Measurements from ENCODE around the gene SELENOI. TPM values are rescaled to one million over a fixed set of nuclear protein-coding genes. Genes with fewer than 3 reads are reported as not detected.

Gene SELENOI
- total and polyA plus RNA-seq, 2 donors (not counting 3 experiments of a cell fraction or from before 2014, with no cell fraction given), result 10.8 to 25.3 TPM

- intact Hi-C loops (cut with micrococcal nuclease) (no loop called here), dilution Hi-C loops (cut with MboI; ENCODE audit: extremely low pct_ligation_motif_present, low sequenced_read_pairs) (no loop called here)
- DNase-seq (ENCODE audit: low read depth, low spot score), result no peak
- Histone ChIP-seq H3K4me1 (ENCODE audit: control insufficient read depth, extremely low read depth, insufficient read depth, low read length) (no peaks in the 10 kb centered on the region), H3K4me2 (ENCODE audit: insufficient read depth, low read length) (no peak overlapping the region), H3K79me2 (ENCODE audit: control insufficient read depth, insufficient read depth, low read length) (no peaks in the 10 kb centered on the region), H3K9me3 (replicated peaks; ENCODE audit: control insufficient read depth, insufficient read depth, low read length) (no peaks in the 10 kb centered on the region), H3K27ac (ENCODE audit: insufficient read depth, low read depth, low read length) (no peak overlapping the region), H3K9me1 (replicated peaks; ENCODE audit: control insufficient read depth, extremely low read depth, insufficient read depth, low read length) (no peaks in the 10 kb centered on the region), H2AFZ (ENCODE audit: low read depth, low read length) (no peak overlapping the region), H3K4me3 (replicated peaks in 1 of 3; ENCODE audit: insufficient read depth in 1 of 3, low read depth in 1 of 3, low read length in 3 of 3) (no peak overlapping the region), H3K27me3 (ENCODE audit: control insufficient read depth in 2 of 2, insufficient read depth in 2 of 2, low read length in 2 of 2) (peaks cover 5 to 13% of the 10 kb centered on the region in 2 experiments), H3K36me3 (ENCODE audit: control insufficient read depth in 2 of 2, extremely low read depth in 1 of 2, insufficient read depth in 2 of 2, low read length in 2 of 2) (no peaks in the 10 kb centered on the region), H4K20me1 (replicated peaks; ENCODE audit: control insufficient read depth, extremely low read depth, insufficient read depth, low read length) (no peaks in the 10 kb centered on the region), H3K9ac (replicated peaks; ENCODE audit: extremely low read depth, insufficient read depth, low read length) (no peak overlapping the region)
- no TSS peak for BruUV-seq (replicated peaks)
- no peak for FAIRE-seq
- CTCF ChIA-PET, result interaction anchor here (0.7 kb wide), 1 partner anchor 242 kb away, joined by 4 read pairs; no protein-coding TSS in a partner anchor
- TF ChIP-seq EZH2 (IDR thresholded peaks at IDR 0.05; ENCODE audit: borderline replicate concordance, low read depth, low read length, severe bottlenecking) (no peak), MAX (IDR thresholded peaks at IDR 0.05; ENCODE audit: insufficient read depth, insufficient read length) (no peak), POLR2A (IDR thresholded peaks at IDR 0.05; ENCODE audit: low read depth, low read length) (no peak), GATA2 (IDR thresholded peaks at IDR 0.05; ENCODE audit: insufficient read depth, insufficient read length, low read depth, low read length) (no peak), JUN (IDR thresholded peaks at IDR 0.05; ENCODE audit: borderline replicate concordance, insufficient read depth, insufficient read length, low read depth) (no peak), FOS (IDR thresholded peaks at IDR 0.05; ENCODE audit: borderline replicate concordance, insufficient read depth, low read length) (no peak), POLR2AphosphoS5 (IDR thresholded peaks at IDR 0.05; ENCODE audit: insufficient read depth, low read depth, low read length) (no peak), MYC (IDR thresholded peaks at IDR 0.05; ENCODE audit: low read depth, low read length) (no peak)
- TF ChIP-seq, protein P1, sequence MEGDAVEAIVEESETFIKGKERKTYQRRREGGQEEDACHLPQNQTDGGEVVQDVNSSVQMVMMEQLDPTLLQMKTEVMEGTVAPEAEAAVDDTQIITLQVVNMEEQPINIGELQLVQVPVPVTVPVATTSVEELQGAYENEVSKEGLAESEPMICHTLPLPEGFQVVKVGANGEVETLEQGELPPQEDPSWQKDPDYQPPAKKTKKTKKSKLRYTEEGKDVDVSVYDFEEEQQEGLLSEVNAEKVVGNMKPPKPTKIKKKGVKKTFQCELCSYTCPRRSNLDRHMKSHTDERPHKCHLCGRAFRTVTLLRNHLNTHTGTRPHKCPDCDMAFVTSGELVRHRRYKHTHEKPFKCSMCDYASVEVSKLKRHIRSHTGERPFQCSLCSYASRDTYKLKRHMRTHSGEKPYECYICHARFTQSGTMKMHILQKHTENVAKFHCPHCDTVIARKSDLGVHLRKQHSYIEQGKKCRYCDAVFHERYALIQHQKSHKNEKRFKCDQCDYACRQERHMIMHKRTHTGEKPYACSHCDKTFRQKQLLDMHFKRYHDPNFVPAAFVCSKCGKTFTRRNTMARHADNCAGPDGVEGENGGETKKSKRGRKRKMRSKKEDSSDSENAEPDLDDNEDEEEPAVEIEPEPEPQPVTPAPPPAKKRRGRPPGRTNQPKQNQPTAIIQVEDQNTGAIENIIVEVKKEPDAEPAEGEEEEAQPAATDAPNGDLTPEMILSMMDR (IDR thresholded peaks at IDR 0.05; ENCODE audit: extremely low read depth in 1 of 2, insufficient read depth in 1 of 2, low read depth in 1 of 2, low read length in 2 of 2), result no peak
- POLR2A ChIA-PET, result no interaction called here
These were observed 9.2 kb upstream of the SELENOI start for GRCh38 chr2:26336719-26337118.
